WTC11 (cell line): ENCODE measurements around the gene PIK3C2G. TPM values are rescaled to one million over a fixed set of nuclear protein-coding genes. Genes with fewer than 3 reads are reported as not detected.

Source experiments
- ATAC-seq: fragments of 200-7000 bp; cut with Tn5 transposase; 2 replicates; pipeline ENCODE4 v1.10.0; 2021; ENCODE audit warnings: mild to moderate bottlenecking, moderate library complexity
- CTCF ChIA-PET: fragments of 300-600 bp; sonication (Branson Sonifier 250); formaldehyde crosslinking; loops from one replicate; lab custom pipeline; 2021; ENCODE audit warnings: antibody characterized with exemption; lab: Charles Lee
- POLR2A ChIA-PET: fragments of 350-600 bp; sonication (Branson Sonifier 250); formaldehyde crosslinking; loops from one replicate; lab custom pipeline; 2021; ENCODE audit warnings: antibody characterized with exemption; lab: Charles Lee
- DNase-seq: peaks from one replicate; pipeline ENCODE4 v3.0.0; 2021; ENCODE audit warnings: low spot score
- H3K27ac Mint-ChIP-seq: 2 replicates; pipeline ENCODE4 v1.8.0; 2021; ENCODE audit warnings: mixed read lengths
- H3K27me3 Mint-ChIP-seq: 2 replicates; pipeline ENCODE4 v1.8.0; 2021; ENCODE audit warnings: low read depth, mild to moderate bottlenecking, moderate library complexity, mixed read lengths
- H3K36me3 Mint-ChIP-seq: 2 replicates; pipeline ENCODE4 v1.8.0; 2021; ENCODE audit warnings: mixed read lengths
- H3K4me1 Mint-ChIP-seq: 2 replicates; pipeline ENCODE4 v1.8.0; 2022; ENCODE audit warnings: mixed read lengths
- H3K4me3 Mint-ChIP-seq: 2 replicates; pipeline ENCODE4 v1.8.0; 2021; ENCODE audit warnings: mild to moderate bottlenecking, moderate library complexity, mixed read lengths
- H3K9me3 Mint-ChIP-seq: 2 replicates; pipeline ENCODE4 v1.8.0; 2021; ENCODE audit warnings: mixed read lengths
- AR ChIP-seq: fragments of 250-450 bp; sonication (Bioruptor Pico); IDR thresholded peaks from 2 replicates; pipeline ENCODE4 v1.9.0; 2021; ENCODE audit warnings: mild to moderate bottlenecking
- ATF3 ChIP-seq: sonication (generic); formaldehyde crosslinking; conservative IDR thresholded peaks from 2 replicates; pipeline ENCODE4 v1.8.1; 2022; ENCODE audit warnings: mild to moderate bottlenecking, missing genetic modification reagents
- ATF6 ChIP-seq: sonication (generic); formaldehyde crosslinking; IDR thresholded peaks from 2 replicates; pipeline ENCODE4 v1.8.1; 2023; ENCODE audit warnings: mild to moderate bottlenecking, missing genetic modification reagents
- CBFB ChIP-seq: sonication (generic); formaldehyde crosslinking; IDR thresholded peaks from 2 replicates; pipeline ENCODE4 v1.8.1; 2022; ENCODE audit warnings: mild to moderate bottlenecking, low read depth, missing genetic modification reagents
- CTCF ChIP-seq: fragments of 200-600 bp; IDR thresholded peaks from 2 replicates; pipeline ENCODE4 v1.8.0; 2022; ENCODE audit warnings: antibody characterized with exemption
- EMX1 ChIP-seq: fragments of 250-450 bp; sonication (Bioruptor Pico); IDR thresholded peaks from 2 replicates; pipeline ENCODE4 v1.8.0; 2021; ENCODE audit warnings: mild to moderate bottlenecking
- ETV6 ChIP-seq: sonication (generic); formaldehyde crosslinking; IDR thresholded peaks from 2 replicates; pipeline ENCODE4 v1.8.1; 2022; ENCODE audit warnings: mild to moderate bottlenecking, missing genetic modification reagents
- FOXJ3 ChIP-seq: sonication (generic); formaldehyde crosslinking; IDR thresholded peaks from 2 replicates; pipeline ENCODE4 v1.9.0; 2021; ENCODE audit warnings: missing genetic modification reagents, mild to moderate bottlenecking, borderline replicate concordance
- GRHL2 ChIP-seq: fragments of 250-450 bp; sonication (Bioruptor Pico); IDR thresholded peaks from 2 replicates; pipeline ENCODE4 v1.8.0; 2022; ENCODE audit warnings: mild to moderate bottlenecking, moderate library complexity; ENCODE audit not compliant: insufficient replicate concordance, severe bottlenecking
- HMGA2 ChIP-seq: fragments of 250-450 bp; sonication (Bioruptor Pico); IDR thresholded peaks from 2 replicates; pipeline ENCODE4 v1.4.0; 2021; ENCODE audit warnings: mild to moderate bottlenecking, moderate library complexity
- JAZF1 ChIP-seq: fragments of 250-450 bp; sonication (Bioruptor Pico); IDR thresholded peaks from 2 replicates; pipeline ENCODE4 v1.9.0; 2021; ENCODE audit warnings: moderate library complexity, mild to moderate bottlenecking, inconsistent platforms
- MXD4 ChIP-seq: fragments of 250-450 bp; sonication (Bioruptor Pico); IDR thresholded peaks from 2 replicates; pipeline ENCODE4 v1.8.0; 2021; ENCODE audit warnings: mild to moderate bottlenecking, moderate library complexity, borderline replicate concordance
- MYBL2 ChIP-seq: sonication (generic); formaldehyde crosslinking; IDR thresholded peaks from 2 replicates; pipeline ENCODE4 v1.8.1; 2023; ENCODE audit warnings: mild to moderate bottlenecking, moderate library complexity, missing genetic modification reagents
- NFYB ChIP-seq: sonication (generic); formaldehyde crosslinking; conservative IDR thresholded peaks from 2 replicates; pipeline ENCODE4 v1.8.0; 2022; ENCODE audit warnings: low read depth, missing genetic modification reagents
- SOX15 ChIP-seq: fragments of 250-450 bp; sonication (Bioruptor Pico); IDR thresholded peaks from 2 replicates; pipeline ENCODE4 v1.9.0; 2021; ENCODE audit warnings: mild to moderate bottlenecking
- ZMAT4 ChIP-seq: fragments of 250-450 bp; sonication (Bioruptor Pico); IDR thresholded peaks from 2 replicates; pipeline ENCODE4 v1.9.0; 2021; ENCODE audit warnings: mild to moderate bottlenecking
- ZNF121 ChIP-seq: sonication (generic); formaldehyde crosslinking; IDR thresholded peaks from 2 replicates; pipeline ENCODE4 v1.8.0; 2023; ENCODE audit warnings: missing genetic modification reagents
- ZNF281 ChIP-seq: sonication (generic); formaldehyde crosslinking; IDR thresholded peaks from 2 replicates; pipeline ENCODE4 v1.8.0; 2023; ENCODE audit warnings: mild to moderate bottlenecking, missing genetic modification reagents
- ZNF396 ChIP-seq: fragments of 250-450 bp; sonication (Bioruptor Pico); IDR thresholded peaks from 2 replicates; pipeline ENCODE4 v1.8.0; 2021; ENCODE audit warnings: mild to moderate bottlenecking, moderate library complexity, borderline replicate concordance
- ZNF425 ChIP-seq: fragments of 250-450 bp; sonication (Bioruptor Pico); conservative IDR thresholded peaks from 2 replicates; pipeline ENCODE4 v1.9.0; 2021; ENCODE audit warnings: mild to moderate bottlenecking
- ZSCAN18 ChIP-seq: fragments of 250-450 bp; sonication (Bioruptor Pico); IDR thresholded peaks from 2 replicates; pipeline ENCODE4 v2.1.2; 2022; ENCODE audit warnings: mild to moderate bottlenecking, moderate library complexity
- total RNA-seq: library from RNA; stranded (reverse); gene quantifications from 3 replicates; pipeline ENCODE4 v1.2.3, GENCODE V29; 2021

Gene PIK3C2G
- total RNA-seq, 1 experiment from 2014 or later = not detected

- CTCF ChIA-PET = no interaction called here
- Mint-ChIP-seq H3K36me3 (peaks cover 18% of the 10 kb centered on the region), H3K9me3 (peaks cover 22% of the 10 kb centered on the region), H3K4me1 (peaks cover 50% of the 10 kb centered on the region)
- POLR2A ChIA-PET = no interaction called here
- TF ChIP-seq ATF3 (CRISPR knock-in tag) = no peak
- TF ChIP-seq NFYB (CRISPR knock-in tag) = no peak
- TF ChIP-seq ZNF121 (CRISPR knock-in tag) = no peak
- TF ChIP-seq, all 79 proteins: peak for 0
- DNase-seq (no peak), ATAC-seq (no peak)
- H3K4me3 Mint-ChIP-seq = no peak overlapping the region
- no peak overlapping the region for H3K27ac Mint-ChIP-seq
- H3K27me3 Mint-ChIP-seq = peaks cover 4% of the 10 kb centered on the region; the same call in 1 of the 2 replicates
Observed at GRCh38 chr12:18296909-18297280, 35.6 kb downstream of the PIK3C2G start.

- peak overlapping the region; percentile 33; the same call in 1 of the 2 replicates for H3K27ac Mint-ChIP-seq
- H3K9me3 Mint-ChIP-seq = peaks cover 26% of the 10 kb centered on the region
- peaks cover 4% of the 10 kb centered on the region; the same call in 1 of the 2 replicates for H3K27me3 Mint-ChIP-seq
- peaks cover 18% of the 10 kb centered on the region for H3K36me3 Mint-ChIP-seq
- no peak overlapping the region for H3K4me3 Mint-ChIP-seq
- POLR2A ChIA-PET = no interaction called here
- ATAC-seq = no peak; the same call in 1 of the 2 replicates
- peaks cover 50% of the 10 kb centered on the region for H3K4me1 Mint-ChIP-seq
- TF ChIP-seq ZMAT4 = no peak
- TF ChIP-seq ZNF396 = no peak
- no peak for TF ChIP-seq CBFB (CRISPR knock-in tag)
- TF ChIP-seq SOX15 (CRISPR knock-in tag) = no peak
- TF ChIP-seq JAZF1 (CRISPR knock-in tag) = no peak
- TF ChIP-seq ETV6 (CRISPR knock-in tag) = no peak
- no peak for TF ChIP-seq GRHL2 (CRISPR knock-in tag)
- TF ChIP-seq MXD4 (CRISPR knock-in tag) = no peak
- TF ChIP-seq ZSCAN18 = no peak
- no peak for TF ChIP-seq CTCF
- TF ChIP-seq EMX1 (CRISPR knock-in tag) = no peak
- no peak for TF ChIP-seq MYBL2 (CRISPR knock-in tag)
- TF ChIP-seq ZNF121 (CRISPR knock-in tag) = no peak
- no peak for TF ChIP-seq ATF6 (CRISPR knock-in tag)
- no peak for TF ChIP-seq ZNF425 (CRISPR knock-in tag)
- no peak for TF ChIP-seq ZNF281
- TF ChIP-seq AR (CRISPR knock-in tag) = no peak
- TF ChIP-seq HMGA2 (CRISPR knock-in tag) = no peak
- TF ChIP-seq FOXJ3 = no peak
- TF ChIP-seq, all 79 proteins: peak for 0
- CTCF ChIA-PET = no interaction called here
- no peak for DNase-seq
Observed at GRCh38 chr12:18297902-18298301, 36.6 kb downstream of the PIK3C2G start.
